GM18951 (cell line): Measurements from ENCODE around the gene SPDYE5.

Experiments
- POLR2A ChIP-seq: IDR thresholded peaks from 4 replicates; pipeline ENCODE4 v1.6.1; 2011; ENCODE audit warnings: mild to moderate bottlenecking; ENCODE audit not compliant: insufficient read length, insufficient read depth; ENCODE audit errors: extremely low read depth
- in situ Hi-C: fragments of 300-500 bp; cut with MboI; formaldehyde crosslinking; loops from one replicate; pipeline ENCODE4 v1.12.0; 2022; ENCODE audit warnings: low sequenced_read_pairs, mixed read lengths, inconsistent platforms; ENCODE audit not compliant: unreplicated experiment

Gene SPDYE5

DNA sequence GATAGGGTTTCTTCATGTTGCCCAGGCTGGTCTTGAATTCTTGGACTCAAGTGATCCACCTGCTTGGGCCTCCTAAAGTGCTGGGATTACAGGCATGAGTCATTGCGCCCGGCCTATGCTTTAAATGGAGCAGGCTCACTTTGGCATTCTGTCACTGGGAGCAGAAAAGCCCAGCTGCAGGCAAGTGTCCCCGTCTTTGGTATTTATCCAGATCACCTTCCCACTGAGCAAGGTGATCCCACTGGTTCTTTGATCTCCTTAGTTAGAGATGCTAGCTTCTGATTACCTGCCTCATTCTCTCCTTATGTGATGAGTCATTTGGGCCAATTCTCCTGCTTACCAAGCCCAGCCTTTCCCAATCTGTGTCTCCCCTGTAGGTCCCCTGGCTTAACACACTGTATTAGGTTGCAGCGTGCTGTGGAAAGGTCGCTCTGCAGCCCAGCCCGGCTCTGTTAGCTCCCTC lies 39.3 kb downstream of the SPDYE5 start:
- in situ Hi-C loops = no loop called here
- TF ChIP-seq POLR2A = no peak

DNA sequence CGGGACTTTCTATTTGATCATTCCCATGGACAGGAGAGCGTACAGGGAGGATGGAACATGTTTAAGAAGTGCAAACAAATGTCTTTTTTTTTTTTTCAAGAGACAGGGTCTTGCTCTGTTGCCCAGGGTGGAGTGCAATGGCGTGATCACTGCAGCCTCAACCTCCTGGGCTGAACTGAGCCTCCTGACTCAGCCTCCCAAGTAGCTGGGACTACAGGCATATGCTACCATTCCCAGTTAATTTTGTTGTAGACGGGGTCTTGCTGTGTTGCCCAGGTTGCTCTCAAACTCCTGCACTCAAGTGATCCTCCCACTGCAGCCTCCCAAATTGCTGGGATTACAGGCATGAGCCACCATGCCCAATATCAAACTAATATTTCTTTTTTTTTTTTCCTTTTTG lies 40.5 kb downstream of the SPDYE5 start:
- no peak for TF ChIP-seq POLR2A
- in situ Hi-C loops = no loop called here

DNA sequence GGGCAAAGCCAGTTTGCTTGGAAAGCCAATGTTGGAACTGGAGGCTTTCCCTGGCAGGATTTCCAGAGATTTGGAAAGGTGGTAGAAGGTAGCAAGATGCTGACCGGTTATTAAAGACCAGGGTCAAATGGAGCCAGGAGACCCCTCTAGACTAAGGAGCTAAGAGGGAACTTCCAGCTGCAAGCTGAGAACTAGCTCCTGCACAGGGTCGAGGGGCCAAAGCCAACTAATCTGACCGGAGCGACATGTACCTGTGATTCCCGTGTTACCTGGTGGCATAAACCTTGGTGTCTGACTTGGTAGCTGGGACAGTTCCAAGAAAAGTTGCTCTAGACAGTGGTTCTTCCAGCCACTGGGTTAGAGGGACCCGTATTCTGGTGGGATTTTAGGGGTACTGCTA lies 41.8 kb downstream of the SPDYE5 start:
- in situ Hi-C loops = no loop called here
- TF ChIP-seq POLR2A = no peak

GRCh38 chr7:75534727-75535307 lies 42.7 kb downstream of the SPDYE5 start:
- in situ Hi-C loops = no loop called here
- no peak for TF ChIP-seq POLR2A

DNA sequence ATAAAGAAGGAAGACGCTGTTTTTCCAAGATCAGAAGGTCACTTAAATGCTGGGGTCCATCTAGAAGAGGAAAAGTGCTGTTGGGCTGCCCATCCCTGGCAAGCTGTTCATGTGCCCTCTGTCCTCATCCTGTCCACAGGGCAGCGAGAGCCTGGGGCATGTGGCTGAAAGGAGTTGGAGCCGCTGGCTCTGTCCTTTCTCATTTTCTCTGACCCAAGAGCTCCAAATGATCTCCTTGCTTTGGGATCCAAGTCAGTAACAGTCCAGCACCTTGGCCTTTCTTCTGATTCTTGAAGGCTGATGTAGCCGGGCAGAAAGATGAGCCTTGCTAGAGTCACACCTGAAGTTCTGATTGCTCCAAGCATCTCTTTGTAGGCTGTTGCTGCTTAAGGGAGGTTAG lies 44.4 kb downstream of the SPDYE5 start:
- no peak for TF ChIP-seq POLR2A
- in situ Hi-C loops = no loop called here

DNA sequence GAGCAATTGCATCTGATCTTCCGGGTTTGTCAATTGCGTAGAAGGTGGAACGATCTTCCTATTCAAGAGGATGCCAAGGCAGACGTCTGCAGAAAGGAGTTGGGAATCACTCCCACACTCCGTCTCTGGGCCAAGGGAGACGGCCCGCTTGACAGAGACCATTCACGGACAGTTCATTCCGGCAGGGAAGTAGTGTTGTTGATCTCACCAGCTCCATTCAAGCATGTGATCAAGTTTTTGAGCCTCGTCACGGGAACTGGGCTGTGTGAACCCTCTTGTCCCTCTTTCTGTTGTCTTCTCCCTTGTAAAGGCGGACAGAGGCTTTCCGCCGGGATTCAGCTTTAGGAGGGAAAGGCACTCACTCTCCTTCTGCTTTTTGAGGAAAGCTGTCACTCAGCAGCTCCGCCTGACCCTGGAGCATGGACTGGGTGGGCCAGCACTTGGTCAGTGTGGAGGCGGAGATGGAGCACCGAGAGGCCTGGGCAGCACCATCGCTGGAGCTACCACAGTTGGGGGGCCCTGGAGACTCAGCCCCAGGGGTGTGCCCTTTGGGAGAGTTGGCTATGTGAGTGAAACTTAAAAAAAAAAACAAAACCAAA lies 44.9 kb downstream of the SPDYE5 start:
- in situ Hi-C loops = no loop called here
- TF ChIP-seq POLR2A = no peak

DNA sequence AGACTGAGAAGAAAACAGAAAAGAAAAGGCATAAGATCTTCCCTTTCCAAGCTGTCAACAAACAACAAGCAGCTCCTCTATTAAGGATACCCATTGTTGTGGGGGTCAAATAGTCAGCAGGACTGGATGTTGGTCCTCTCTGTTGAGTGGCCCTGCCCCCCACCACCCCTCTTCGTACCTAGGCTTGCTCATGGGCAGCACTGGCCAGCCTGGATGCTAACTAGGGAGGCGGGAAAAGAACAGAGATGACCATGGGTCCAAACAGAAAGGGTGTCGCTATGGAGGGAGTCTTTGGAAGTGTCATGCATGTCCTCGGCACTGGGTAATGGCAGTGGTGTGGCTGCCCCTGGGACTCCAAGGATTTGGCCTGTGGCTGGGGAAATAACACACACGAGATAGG lies 45.6 kb downstream of the SPDYE5 start:
- in situ Hi-C loops = no loop called here
- TF ChIP-seq POLR2A = no peak

DNA sequence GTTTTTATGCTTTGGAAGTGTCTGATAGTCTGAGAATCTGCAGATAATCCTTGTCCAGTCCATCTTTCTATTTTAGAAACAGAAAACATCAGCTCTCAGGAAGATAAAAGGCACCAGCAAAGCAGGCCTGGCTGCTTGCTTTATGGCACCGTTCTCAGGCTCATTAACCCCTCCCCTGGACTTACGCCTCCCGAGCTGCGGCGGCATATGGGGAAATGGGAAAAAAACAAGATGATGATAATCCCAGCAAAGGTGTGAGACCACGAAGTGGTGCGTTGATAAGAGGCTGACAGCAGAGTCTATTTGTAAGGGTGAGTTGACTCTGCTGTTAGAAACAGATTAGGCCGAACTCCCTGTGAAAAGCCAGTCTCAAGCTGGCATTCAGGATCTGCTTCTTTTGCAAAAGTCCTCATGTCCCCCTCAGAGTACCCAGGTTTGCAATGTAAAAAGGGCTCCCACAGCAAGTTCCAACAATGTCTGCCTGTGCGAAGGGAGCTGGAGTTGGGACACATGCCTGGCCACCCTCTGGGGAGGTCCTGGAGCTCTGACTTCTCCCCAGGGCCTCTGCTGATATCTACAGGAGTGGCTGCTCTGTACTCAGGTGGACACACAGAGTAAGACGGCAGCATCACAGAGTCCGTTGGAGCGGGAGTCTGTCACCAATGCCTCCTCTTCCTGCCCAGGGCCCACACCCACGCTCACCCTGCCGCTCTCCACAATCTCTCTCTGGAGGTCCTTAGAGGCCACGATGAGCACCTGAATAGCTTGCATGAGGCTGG lies 54.3 kb downstream of the SPDYE5 start:
- in situ Hi-C loops = no loop called here

More for the DNA sequence above, 54.3 kb downstream of the SPDYE5 start:
- TF ChIP-seq POLR2A = no peak
